Activated CD4-positive, alpha-beta T cell treated with anti-CD3 and anti-CD28 coated beads for 48 hours (primary cell): ENCODE data around the gene GIMD1.
"Not testable (repeated sequence)": the region's sequence is repeated elsewhere in the genome, so short reads cannot be mapped to it uniquely, and the experiment has no call there.

Experiments used
- DNase-seq: peaks from one replicate; pipeline ENCODE4 v3.0.0-alpha.2; 2020

The GIMD1 gene

GRCh38 chr4:106368678-106369077 lies at the start of gene GIMD1:
TSS of gene GIMD1 (minus strand) at chr4:106368778. CDS start at chr4:106367435, 1,343 bp downstream.
- no peak for DNase-seq

GRCh38 chr4:106414366-106414765 lies 45.8 kb upstream of the GIMD1 start:
- no peak for DNase-seq

GRCh38 chr4:106409901-106410889 lies 41.6 kb upstream of the GIMD1 start:
- no peak for DNase-seq

GRCh38 chr4:106408004-106408403 lies 39.4 kb upstream of the GIMD1 start:
- DNase-seq, result not testable (repeated sequence)

GRCh38 chr4:106401157-106401556 lies 32.6 kb upstream of the GIMD1 start:
- no peak for DNase-seq

- not testable (repeated sequence) for DNase-seq
Observed at GRCh38 chr4:106398898-106399297, 30.3 kb upstream of the GIMD1 start.

- no peak for DNase-seq
Observed at GRCh38 chr4:106395582-106395981, 27.0 kb upstream of the GIMD1 start.

GRCh38 chr4:106385853-106386393 lies 17.3 kb upstream of the GIMD1 start:
- DNase-seq, result no peak

- DNase-seq, result no peak
Observed at GRCh38 chr4:106384878-106385277, 16.3 kb upstream of the GIMD1 start.

GRCh38 chr4:106380179-106380578 lies 11.6 kb upstream of the GIMD1 start:
- no peak for DNase-seq

- no peak for DNase-seq
Observed at GRCh38 chr4:106373026-106373425, 4.4 kb upstream of the GIMD1 start.

- DNase-seq, result no peak
Observed at GRCh38 chr4:106371161-106371560, 2.6 kb upstream of the GIMD1 start.

- no peak for DNase-seq
Observed at GRCh38 chr4:106370214-106370613, 1.6 kb upstream of the GIMD1 start.

GRCh38 chr4:106369456-106370060 lies 980 bp upstream of the GIMD1 start:
- DNase-seq, result peak; percentile 29

- no peak for DNase-seq
Observed at GRCh38 chr4:106367072-106367471, 1.5 kb downstream of the GIMD1 start.

GRCh38 chr4:106366026-106366425 lies 2.6 kb downstream of the GIMD1 start:
- no peak for DNase-seq

- DNase-seq, result no peak
Observed at GRCh38 chr4:106365613-106366012, 3.0 kb downstream of the GIMD1 start.

GRCh38 chr4:106364282-106364681 lies 4.3 kb downstream of the GIMD1 start:
- no peak for DNase-seq

GRCh38 chr4:106362086-106362825 lies 6.3 kb downstream of the GIMD1 start:
- DNase-seq, result no peak

GRCh38 chr4:106358899-106359298 lies 9.7 kb downstream of the GIMD1 start:
- no peak for DNase-seq

- no peak for DNase-seq
Observed at GRCh38 chr4:106355193-106355592, 13.4 kb downstream of the GIMD1 start.

GRCh38 chr4:106353786-106354185 lies 14.8 kb downstream of the GIMD1 start:
- no peak for DNase-seq

GRCh38 chr4:106351016-106351415 lies 17.6 kb downstream of the GIMD1 start:
- DNase-seq, result no peak
